Endothelial cell of umbilical vein (primary cell): ENCODE results near the gene CEBPG. TPM values are rescaled to one million over a fixed set of nuclear protein-coding genes. Genes with fewer than 3 reads are reported as not detected.

Source experiments
- BruUV-seq: library from RNA; stranded (reverse); fragments of 400-500 nt; replicated peaks from 2 replicates; lab custom pipeline; 2021; lab: Mats Ljungman, UMichigan
- CTCF ChIA-PET: fragments of 300-600, 350-600 bp; sonication (Branson Sonifier 250); formaldehyde crosslinking; loops from one replicate; lab custom pipeline; 2021; ENCODE audit warnings: antibody characterized with exemption, inconsistent platforms; lab: Charles Lee
- POLR2A ChIA-PET: fragments of 300-600, 350-600 bp; sonication (Branson Sonifier 250); formaldehyde crosslinking; loops from one replicate; lab custom pipeline; 2021; ENCODE audit warnings: antibody characterized with exemption, inconsistent platforms; lab: Charles Lee
- DNase-seq: peaks from one replicate; pipeline ENCODE4 v3.0.0-alpha.2; 2011; ENCODE audit warnings: low read depth, low spot score
- FAIRE-seq: peaks from 2 replicates; lab custom pipeline; 2011; peaks lifted over from hg19 to GRCh38; lab: Jason Lieb, UNC
- H2AFZ ChIP-seq: 2 replicates; pipeline ENCODE4 v1.6.0; 2012; ENCODE audit warnings: low read depth, low read length, control low read depth, inconsistent platforms
- H3K27ac ChIP-seq: 2 replicates; pipeline ENCODE4 v1.5.1; 2011; ENCODE audit warnings: low read depth, mild to moderate bottlenecking, control low read depth, low read length, moderate library complexity; ENCODE audit not compliant: insufficient read depth
- H3K27me3 ChIP-seq, 2 experiments: 2 replicates each; pipeline versions ENCODE4 v1.6.0 to v1.6.1; 2011; ENCODE audit warnings: low read length in 2 of 2, mixed read lengths in 1 of 2; ENCODE audit not compliant: control insufficient read depth in 2 of 2, insufficient read depth in 2 of 2
- H3K36me3 ChIP-seq, 2 experiments: 2 replicates in 1 of 2; 3 replicates in 1 of 2; pipeline ENCODE4 v1.5.1; 2011; ENCODE audit warnings: low read length in 2 of 2, mild to moderate bottlenecking in 1 of 2, moderate library complexity in 1 of 2; ENCODE audit not compliant: control insufficient read depth in 2 of 2, insufficient read depth in 2 of 2; ENCODE audit errors: extremely low read depth in 1 of 2
- H3K4me1 ChIP-seq: 3 replicates; pipeline ENCODE4 v1.5.1; 2011; ENCODE audit warnings: mild to moderate bottlenecking, low read length; ENCODE audit not compliant: control insufficient read depth, insufficient read depth; ENCODE audit errors: extremely low read depth
- H3K4me2 ChIP-seq: 2 replicates; pipeline ENCODE4 v1.6.1; 2011; ENCODE audit warnings: low read length, control low read depth, mixed read lengths; ENCODE audit not compliant: insufficient read depth
- H3K4me3 ChIP-seq, 3 experiments: fragments of 200-600 bp in 1 of 3; sonication (generic), shearing (Covaris generic) in 1 of 3; replicated peaks in 1 of 3; 2 replicates each; pipeline ENCODE4 v1.5.1; 2011 to 2016; ENCODE audit warnings: control low read depth in 3 of 3, low read length in 3 of 3, mild to moderate bottlenecking in 2 of 3, inconsistent platforms in 1 of 3, low read depth in 1 of 3, moderate library complexity in 1 of 3; ENCODE audit not compliant: insufficient read depth in 1 of 3
- H3K79me2 ChIP-seq: 2 replicates; pipeline ENCODE4 v1.6.0; 2012; ENCODE audit warnings: low read length, inconsistent platforms; ENCODE audit not compliant: control insufficient read depth, insufficient read depth
- H3K9ac ChIP-seq: replicated peaks from 2 replicates; pipeline ENCODE3; 2011; ENCODE audit warnings: low read length, control low read depth; ENCODE audit not compliant: insufficient read depth; ENCODE audit errors: extremely low read depth
- H3K9me1 ChIP-seq: replicated peaks from 3 replicates; pipeline ENCODE4 v1.6.0; 2011; ENCODE audit warnings: mild to moderate bottlenecking, low read length; ENCODE audit not compliant: control insufficient read depth, insufficient read depth; ENCODE audit errors: extremely low read depth
- H3K9me3 ChIP-seq: replicated peaks from 2 replicates; pipeline ENCODE4 v1.5.1; 2012; ENCODE audit warnings: low read length, inconsistent platforms; ENCODE audit not compliant: control insufficient read depth, insufficient read depth
- H4K20me1 ChIP-seq: replicated peaks from 2 replicates; pipeline ENCODE3; 2011; ENCODE audit warnings: mild to moderate bottlenecking, low read length; ENCODE audit not compliant: control insufficient read depth, insufficient read depth; ENCODE audit errors: extremely low read depth
- EZH2 ChIP-seq: IDR thresholded peaks from 2 replicates; pipeline ENCODE4 v1.6.1; 2012; ENCODE audit warnings: borderline replicate concordance, low read depth, mild to moderate bottlenecking, moderate library complexity, low read length, inconsistent platforms; ENCODE audit not compliant: severe bottlenecking
- FOS ChIP-seq: IDR thresholded peaks from 2 replicates; pipeline ENCODE4 v1.6.1; 2011; ENCODE audit warnings: mild to moderate bottlenecking, low read length, moderate library complexity, borderline replicate concordance; ENCODE audit not compliant: insufficient read depth
- JUN ChIP-seq: IDR thresholded peaks from 2 replicates; pipeline ENCODE4 v1.6.1; 2011; ENCODE audit warnings: borderline replicate concordance, low read depth; ENCODE audit not compliant: insufficient read length, insufficient read depth
- POLR2AphosphoS5 ChIP-seq: IDR thresholded peaks from 2 replicates; pipeline ENCODE4 v1.6.1; 2012; ENCODE audit warnings: low read depth, mild to moderate bottlenecking, control low read depth, low read length, moderate library complexity; ENCODE audit not compliant: insufficient read depth
- dilution Hi-C: fragments of 300-500 bp; cut with MboI; formaldehyde crosslinking; loops from one replicate; pipeline ENCODE4 v1.15.0; 2019; ENCODE audit warnings: low sequenced_read_pairs; ENCODE audit not compliant: extremely low pct_ligation_motif_present
- intact Hi-C: fragments of 100-400 bp; cut with micrococcal nuclease; formaldehyde crosslinking; loops from one replicate; pipeline ENCODE4 v1.10.0; 2022
- polyA plus RNA-seq, 4 experiments: library from polyadenylated mRNA; depleted of rRNA in 3 of 4; stranded (reverse) in 3 of 4; unstranded in 1 of 4; fragments of >200 nt; gene quantifications; 2 replicates each; pipeline versions ENCODE4 v1.2.1 to v1.2.3, GENCODE V29; 2011 to 2012; ENCODE audit warnings: missing spikeins in 1 of 4
- total RNA-seq: library from RNA; stranded (reverse); gene quantifications from 2 replicates; pipeline ENCODE4 v1.2.3, GENCODE V29; 2021
- TF ChIP-seq, protein P1 (sequence below), 2 donors: IDR thresholded peaks; 1 replicate in 1 of 2; 2 replicates in 1 of 2; pipeline ENCODE4 v1.5.1; 2011; ENCODE audit warnings: low read length in 2 of 2, mild to moderate bottlenecking in 2 of 2, moderate library complexity in 2 of 2, control low read depth in 1 of 2, inconsistent platforms in 1 of 2, low read depth in 1 of 2; ENCODE audit not compliant: insufficient read depth in 1 of 2; ENCODE audit errors: extremely low read depth in 1 of 2

CEBPG gene
- total and polyA plus RNA-seq, 2 donors (not counting 3 experiments of a cell fraction or from before 2014, with no cell fraction given): 10.2 to 24.6 TPM

DNA sequence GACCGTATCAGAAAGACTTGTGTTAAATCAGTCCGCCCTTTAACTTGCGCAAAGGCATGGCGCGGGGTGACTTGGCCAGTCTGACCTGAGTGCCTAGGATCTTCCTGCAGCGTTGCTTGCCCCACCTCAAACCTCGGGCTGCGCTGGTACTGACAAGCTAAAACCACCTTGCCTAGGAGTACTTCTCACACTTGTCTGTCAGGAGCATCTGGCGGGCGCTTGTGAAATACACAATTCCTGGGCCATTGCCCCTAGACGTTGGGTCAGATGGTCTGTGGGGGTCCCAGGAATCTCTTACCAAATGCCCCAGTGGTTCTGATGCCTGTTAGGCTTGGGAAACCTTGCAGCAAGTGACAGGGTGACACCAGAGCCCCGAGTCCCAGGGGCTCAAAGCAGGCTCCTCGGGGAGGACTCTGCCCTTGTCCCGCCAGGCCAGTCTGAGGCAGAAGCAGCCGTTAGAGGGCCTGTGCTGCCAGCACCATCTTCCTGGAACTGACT, 12.9 kb downstream of the CEBPG start:
- no peak for TF ChIP-seq FOS
- TF ChIP-seq, protein P1, sequence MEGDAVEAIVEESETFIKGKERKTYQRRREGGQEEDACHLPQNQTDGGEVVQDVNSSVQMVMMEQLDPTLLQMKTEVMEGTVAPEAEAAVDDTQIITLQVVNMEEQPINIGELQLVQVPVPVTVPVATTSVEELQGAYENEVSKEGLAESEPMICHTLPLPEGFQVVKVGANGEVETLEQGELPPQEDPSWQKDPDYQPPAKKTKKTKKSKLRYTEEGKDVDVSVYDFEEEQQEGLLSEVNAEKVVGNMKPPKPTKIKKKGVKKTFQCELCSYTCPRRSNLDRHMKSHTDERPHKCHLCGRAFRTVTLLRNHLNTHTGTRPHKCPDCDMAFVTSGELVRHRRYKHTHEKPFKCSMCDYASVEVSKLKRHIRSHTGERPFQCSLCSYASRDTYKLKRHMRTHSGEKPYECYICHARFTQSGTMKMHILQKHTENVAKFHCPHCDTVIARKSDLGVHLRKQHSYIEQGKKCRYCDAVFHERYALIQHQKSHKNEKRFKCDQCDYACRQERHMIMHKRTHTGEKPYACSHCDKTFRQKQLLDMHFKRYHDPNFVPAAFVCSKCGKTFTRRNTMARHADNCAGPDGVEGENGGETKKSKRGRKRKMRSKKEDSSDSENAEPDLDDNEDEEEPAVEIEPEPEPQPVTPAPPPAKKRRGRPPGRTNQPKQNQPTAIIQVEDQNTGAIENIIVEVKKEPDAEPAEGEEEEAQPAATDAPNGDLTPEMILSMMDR (IDR thresholded peaks at IDR 0.05; ENCODE audit: extremely low read depth in 1 of 2, insufficient read depth in 1 of 2, low read depth in 1 of 2, low read length in 2 of 2): no peak
- TF ChIP-seq POLR2AphosphoS5: no peak
- no peak for TF ChIP-seq JUN
- no peak for TF ChIP-seq EZH2
- Histone ChIP-seq H3K27me3 (no peaks in the 10 kb centered on the region), H3K36me3 (peaks cover 0 to 6% of the 10 kb centered on the region in 2 experiments), H3K9me3 (no peaks in the 10 kb centered on the region), H4K20me1 (peaks cover 6% of the 10 kb centered on the region), H3K27ac (no peak overlapping the region), H2AFZ (no peak overlapping the region), H3K9me1 (no peaks in the 10 kb centered on the region), H3K79me2 (peaks cover 35% of the 10 kb centered on the region), H3K4me3 (no peak overlapping the region), H3K4me2 (no peak overlapping the region), H3K9ac (no peak overlapping the region), H3K4me1 (no peaks in the 10 kb centered on the region)
- DNase-seq (no peak), FAIRE-seq (no peak)
- CTCF ChIA-PET: interaction anchor here (0.7 to 0.9 kb wide), 2 partner anchors 10 to 12 kb away, joined by 3 to 4 read pairs; no protein-coding TSS in a partner anchor
- POLR2A ChIA-PET: no interaction called here
- BruUV-seq: no TSS peak
- dilution Hi-C loops: no loop called here
- intact Hi-C loops: no loop called here
